D721Med (cell line): ENCODE data around the gene LNPEP.

Source experiments
- DNase-seq: peaks from one replicate; pipeline ENCODE4 v3.0.0; 2011; ENCODE audit warnings: low spot score; ENCODE audit not compliant: insufficient read length
- FAIRE-seq: peaks from 2 replicates; lab custom pipeline; 2011; peaks lifted over from hg19 to GRCh38; lab: Jason Lieb, UNC
- CTCF ChIP-seq: IDR thresholded peaks from 2 replicates; pipeline ENCODE4 v1.5.1; 2012; ENCODE audit warnings: mild to moderate bottlenecking, control low read depth; ENCODE audit not compliant: insufficient read depth; ENCODE audit errors: missing control alignments

LNPEP gene

GRCh38 chr5:96968614-96969013 is 32.7 kb downstream of the LNPEP start:
- FAIRE-seq (peak; percentile 66), DNase-seq (no peak)
- no peak for TF ChIP-seq CTCF

GRCh38 chr5:96969366-96969765 is 33.5 kb downstream of the LNPEP start:
- no peak for DNase-seq
- FAIRE-seq: no peak
- no peak for TF ChIP-seq CTCF

- TF ChIP-seq CTCF: no peak
- no peak for DNase-seq
- no peak for FAIRE-seq
Observed at GRCh38 chr5:96972599-96973334, 36.9 kb downstream of the LNPEP start.

- TF ChIP-seq CTCF: no peak
- FAIRE-seq (no peak), DNase-seq (no peak)
Observed at GRCh38 chr5:96973532-96974401, 37.9 kb downstream of the LNPEP start.

- FAIRE-seq: no peak
- DNase-seq: no peak
Observed at GRCh38 chr5:96975656-96976055, 39.8 kb downstream of the LNPEP start.

GRCh38 chr5:96977228-96977627 is 41.3 kb downstream of the LNPEP start:
- FAIRE-seq (no peak), DNase-seq (no peak)
- no peak for TF ChIP-seq CTCF

More at GRCh38 chr5:96975656-96976055, 39.8 kb downstream of the LNPEP start:
- no peak for TF ChIP-seq CTCF
